Cardiac muscle cell (in vitro differentiated cells and primary cell): ENCODE results near the gene ATP2B2. TPM values are rescaled to one million over a fixed set of nuclear protein-coding genes. Genes with fewer than 3 reads are reported as not detected.

Experiments
- DNase-seq, 2 donors: peaks; one replicate each; pipeline versions ENCODE4 v3.0.0 to v3.0.0-alpha.2; 2010 to 2017; ENCODE audit warnings: low read depth in 1 of 2, low spot score in 1 of 2
- H3K27ac ChIP-seq: fragments of 200-600 bp; sonication (generic); 2 replicates; pipeline ENCODE4 v1.5.1; 2016
- H3K27me3 ChIP-seq: fragments of 200-600 bp; sonication (generic); 2 replicates; pipeline ENCODE4 v1.6.0; 2016; ENCODE audit warnings: control low read depth
- H3K36me3 ChIP-seq: fragments of 200-600 bp; sonication (generic); 2 replicates; pipeline ENCODE4 v1.5.1; 2016; ENCODE audit warnings: control low read depth
- H3K4me1 ChIP-seq: fragments of 200-600 bp; sonication (generic); 2 replicates; pipeline ENCODE4 v1.8.1; 2017; ENCODE audit warnings: low read depth, mild to moderate bottlenecking, mixed run types
- H3K4me3 ChIP-seq: fragments of 200-600 bp; sonication (generic); 2 replicates; pipeline ENCODE4 v1.5.1; 2016; ENCODE audit warnings: mild to moderate bottlenecking
- H3K9me3 ChIP-seq: fragments of 200-600 bp; sonication (generic); 2 replicates; pipeline ENCODE4 v1.5.1; 2017; ENCODE audit warnings: low read depth, mild to moderate bottlenecking, control low read depth
- CTCF ChIP-seq: IDR thresholded peaks from 2 replicates; pipeline ENCODE4 v1.5.1; 2012; ENCODE audit warnings: low read depth, mild to moderate bottlenecking, low read length
- polyA plus RNA-seq: library from polyadenylated mRNA; unstranded; fragments of >200 nt; fragmentation: Nextera tagmentation; extraction: Ambion mirVana; gene quantifications from 2 replicates; pipeline ENCODE4 v1.2.1, GENCODE V29; 2016
- total RNA-seq: library from RNA; depleted of rRNA; stranded (reverse); fragments of >200 nt; gene quantifications from 2 replicates; pipeline ENCODE4 v1.2.3, GENCODE V29; 2016

Gene ATP2B2
- total and polyA plus RNA-seq, 2 experiments from 2014 or later: 0.22 to 0.77 TPM

- H3K36me3 ChIP-seq: no peaks in the 10 kb centered on the region
- no peaks in the 10 kb centered on the region for H3K9me3 ChIP-seq
- DNase-seq: no peak
- H3K27me3 ChIP-seq: peaks cover 52% of the 10 kb centered on the region
- no peak overlapping the region for H3K27ac ChIP-seq
- no peak overlapping the region for H3K4me3 ChIP-seq
- TF ChIP-seq CTCF: no peak
- H3K4me1 ChIP-seq: no peaks in the 10 kb centered on the region
These were observed 176.8 kb downstream of the ATP2B2 start for GRCh38 chr3:10328460-10329071.

GRCh38 chr3:10327592-10327991 is 177.8 kb downstream of the ATP2B2 start:
- Histone ChIP-seq H3K4me3 (no peak overlapping the region), H3K27ac (no peak overlapping the region), H3K36me3 (no peaks in the 10 kb centered on the region), H3K9me3 (no peaks in the 10 kb centered on the region), H3K27me3 (peaks cover 52% of the 10 kb centered on the region), H3K4me1 (no peaks in the 10 kb centered on the region)
- no peak for DNase-seq
- no peak for TF ChIP-seq CTCF

GRCh38 chr3:10322352-10322710 is 183.1 kb downstream of the ATP2B2 start:
- Histone ChIP-seq H3K27me3 (peaks cover 17% of the 10 kb centered on the region), H3K27ac (no peak overlapping the region), H3K36me3 (peaks cover 19% of the 10 kb centered on the region), H3K9me3 (no peaks in the 10 kb centered on the region), H3K4me3 (no peak overlapping the region), H3K4me1 (no peaks in the 10 kb centered on the region)
- TF ChIP-seq CTCF: peak; percentile 33
- DNase-seq: no peak

GRCh38 chr3:10321630-10322351 is 183.6 kb downstream of the ATP2B2 start:
- Histone ChIP-seq H3K27me3 (peaks cover 12% of the 10 kb centered on the region), H3K4me3 (no peak overlapping the region), H3K27ac (no peak overlapping the region), H3K4me1 (no peaks in the 10 kb centered on the region), H3K36me3 (peaks cover 20% of the 10 kb centered on the region), H3K9me3 (no peaks in the 10 kb centered on the region)
- DNase-seq: no peak
- no peak for TF ChIP-seq CTCF

- H3K9me3 ChIP-seq: no peaks in the 10 kb centered on the region
- no peak for TF ChIP-seq CTCF
- peak overlapping the region; percentile 92 for H3K27ac ChIP-seq
- DNase-seq: peak in 1 of 2 donors; percentile 9
- H3K36me3 ChIP-seq: peaks cover 22% of the 10 kb centered on the region
- peaks cover 2% of the 10 kb centered on the region for H3K27me3 ChIP-seq
- peak overlapping the region; percentile 96 for H3K4me3 ChIP-seq
- no peaks in the 10 kb centered on the region for H3K4me1 ChIP-seq
These were observed 185.1 kb downstream of the ATP2B2 start for GRCh38 chr3:10320320-10320677.
